BJ (cell line): ENCODE data around the gene MAP3K7CL. TPM values are rescaled to one million over a fixed set of nuclear protein-coding genes. Genes with fewer than 3 reads are reported as not detected.

Source experiments
- CTCF ChIA-PET: fragments of 350-600 bp; formaldehyde crosslinking; extraction: SDS; loops from one replicate; lab custom pipeline; 2021; ENCODE audit warnings: antibody characterized with exemption, inconsistent platforms; lab: Yijun Ruan, JAX
- POLR2A ChIA-PET: fragments of 300-600 bp; sonication (Branson Sonifier 250); formaldehyde crosslinking; extraction: SDS; loops from one replicate; lab custom pipeline; 2021; ENCODE audit warnings: antibody characterized with exemption; lab: Charles Lee
- DNase-seq: peaks from one replicate; pipeline ENCODE4 v3.0.0-alpha.2; 2011; ENCODE audit warnings: low read depth
- H3K27me3 ChIP-seq: 2 replicates; pipeline ENCODE4 v1.6.0; 2011; ENCODE audit warnings: low read length; ENCODE audit not compliant: control insufficient read depth, insufficient read depth
- H3K36me3 ChIP-seq: 2 replicates; pipeline ENCODE4 v1.5.1; 2011; ENCODE audit warnings: low read length; ENCODE audit not compliant: control insufficient read depth, insufficient read depth
- H3K4me3 ChIP-seq: 2 replicates; pipeline ENCODE4 v1.5.1; 2011; ENCODE audit warnings: low read depth, mild to moderate bottlenecking, control low read depth, low read length
- polyA plus RNA-seq: library from polyadenylated mRNA; depleted of rRNA; stranded (reverse); fragments of >200 nt; gene quantifications from 2 replicates; pipeline ENCODE4 v1.2.3, GENCODE V29; 2011; rRNA removed
- small RNA-seq: library from RNA; depleted of rRNA; stranded (forward); fragments of <200 nt; gene quantifications from one replicate; pipeline ENCODE3, GENCODE V24; 2012; ENCODE audit warnings: low replicate concordance, low read depth; ENCODE audit not compliant: insufficient read length
- TF ChIP-seq, protein P1 (sequence below): IDR thresholded peaks from 2 replicates; pipeline ENCODE4 v1.5.1; 2011; ENCODE audit warnings: low read depth, mild to moderate bottlenecking, control low read depth, inconsistent platforms, low read length, moderate library complexity; ENCODE audit not compliant: insufficient read depth

MAP3K7CL gene
- polyA plus RNA-seq, 1 experiment = 6.1 TPM

DNA sequence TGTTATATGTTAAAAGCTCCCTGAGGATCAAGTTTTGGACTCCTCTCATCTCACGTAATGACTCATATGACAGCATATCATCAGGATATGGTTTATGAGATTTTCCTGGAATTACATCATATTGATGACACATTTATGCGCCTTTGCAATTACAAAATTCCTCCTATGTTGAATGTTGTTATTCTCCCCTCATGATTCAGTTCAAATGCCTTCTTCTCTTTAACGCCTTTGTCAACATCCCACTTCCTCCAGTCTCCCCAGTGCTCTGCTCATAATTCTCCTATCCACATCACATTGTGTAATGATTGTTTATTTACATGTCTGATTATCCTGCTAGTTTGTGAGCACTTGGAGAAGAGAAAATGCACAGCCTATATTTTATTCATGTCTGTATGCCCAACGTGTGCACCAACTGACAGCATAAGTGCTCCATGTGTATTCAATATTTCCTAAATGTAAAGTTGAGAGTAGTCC, 87.4 kb downstream of the MAP3K7CL start:
- Histone ChIP-seq H3K36me3 (no peaks in the 10 kb centered on the region), H3K27me3 (no peaks in the 10 kb centered on the region), H3K4me3 (no peak overlapping the region)
- peak; percentile 93 for DNase-seq
- POLR2A ChIA-PET = interaction anchor here (0.6 kb wide), 1 partner anchor 43 kb away, joined by 6 read pairs; no protein-coding TSS in a partner anchor
- TF ChIP-seq, protein P1, sequence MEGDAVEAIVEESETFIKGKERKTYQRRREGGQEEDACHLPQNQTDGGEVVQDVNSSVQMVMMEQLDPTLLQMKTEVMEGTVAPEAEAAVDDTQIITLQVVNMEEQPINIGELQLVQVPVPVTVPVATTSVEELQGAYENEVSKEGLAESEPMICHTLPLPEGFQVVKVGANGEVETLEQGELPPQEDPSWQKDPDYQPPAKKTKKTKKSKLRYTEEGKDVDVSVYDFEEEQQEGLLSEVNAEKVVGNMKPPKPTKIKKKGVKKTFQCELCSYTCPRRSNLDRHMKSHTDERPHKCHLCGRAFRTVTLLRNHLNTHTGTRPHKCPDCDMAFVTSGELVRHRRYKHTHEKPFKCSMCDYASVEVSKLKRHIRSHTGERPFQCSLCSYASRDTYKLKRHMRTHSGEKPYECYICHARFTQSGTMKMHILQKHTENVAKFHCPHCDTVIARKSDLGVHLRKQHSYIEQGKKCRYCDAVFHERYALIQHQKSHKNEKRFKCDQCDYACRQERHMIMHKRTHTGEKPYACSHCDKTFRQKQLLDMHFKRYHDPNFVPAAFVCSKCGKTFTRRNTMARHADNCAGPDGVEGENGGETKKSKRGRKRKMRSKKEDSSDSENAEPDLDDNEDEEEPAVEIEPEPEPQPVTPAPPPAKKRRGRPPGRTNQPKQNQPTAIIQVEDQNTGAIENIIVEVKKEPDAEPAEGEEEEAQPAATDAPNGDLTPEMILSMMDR = no peak
- CTCF ChIA-PET = interaction anchor here (3.7 kb wide), 1 partner anchor 54 kb away, joined by 11 read pairs; no protein-coding TSS in a partner anchor

DNA sequence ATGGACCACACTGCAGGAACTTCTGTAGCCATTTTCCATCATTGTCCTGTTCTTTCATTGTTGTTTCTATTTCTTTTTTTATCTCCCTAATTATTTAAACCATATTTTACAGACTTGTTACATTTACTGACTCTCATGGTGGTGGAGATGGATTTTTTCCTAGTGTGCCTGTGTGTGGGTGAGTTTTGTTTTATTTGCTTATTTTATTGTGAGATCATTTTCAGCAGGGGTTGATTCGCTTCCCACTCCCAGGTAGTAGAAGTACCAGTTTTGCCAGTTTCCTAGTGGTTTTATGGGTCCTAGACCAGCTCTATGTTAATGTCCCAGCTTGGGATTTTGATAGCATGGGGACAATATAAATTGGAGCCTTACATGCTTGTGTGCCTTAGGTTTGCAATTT, 88.3 kb downstream of the MAP3K7CL start:
- DNase-seq = no peak
- POLR2A ChIA-PET = no interaction called here
- no peak overlapping the region for H3K4me3 ChIP-seq
- TF ChIP-seq, protein P1 = no peak
- no peaks in the 10 kb centered on the region for H3K27me3 ChIP-seq
- no peaks in the 10 kb centered on the region for H3K36me3 ChIP-seq
- CTCF ChIA-PET = interaction anchor here (0.9 to 3.7 kb wide), 2 partner anchors 9 to 54 kb away, joined by 5 to 11 read pairs; no protein-coding TSS in a partner anchor

DNA sequence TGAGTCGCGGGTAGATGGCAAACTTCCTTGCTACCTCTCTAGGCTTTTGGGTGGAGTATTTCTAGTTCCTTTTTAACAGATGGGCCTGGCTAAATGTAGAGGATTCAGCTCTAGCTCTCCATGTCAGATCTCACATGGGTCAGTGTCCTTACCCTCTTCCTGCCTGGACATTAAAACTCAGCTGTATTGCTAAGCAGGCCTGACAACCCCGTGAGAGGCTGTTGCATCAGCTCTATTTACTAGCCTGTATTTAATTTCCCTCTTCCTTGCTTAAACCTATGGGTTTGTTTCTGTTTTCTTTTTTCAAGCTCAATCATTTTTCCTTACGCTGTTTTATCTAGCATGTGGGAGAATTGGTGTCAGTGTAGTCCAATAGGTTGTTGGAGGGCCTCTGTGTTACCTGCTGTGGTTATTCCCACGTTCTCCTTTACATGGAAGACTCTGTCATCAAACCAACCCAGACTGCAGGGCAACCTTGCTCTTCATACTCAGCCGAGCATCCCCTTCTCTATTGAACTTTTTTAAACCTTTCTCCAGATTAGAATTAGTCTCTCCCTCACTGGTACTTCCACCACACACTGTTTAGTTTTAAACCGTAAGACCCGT, 88.8 kb downstream of the MAP3K7CL start:
- Histone ChIP-seq H3K36me3 (no peaks in the 10 kb centered on the region), H3K27me3 (no peaks in the 10 kb centered on the region), H3K4me3 (no peak overlapping the region)
- POLR2A ChIA-PET = no interaction called here
- CTCF ChIA-PET = interaction anchor here (0.9 to 3.7 kb wide), 2 partner anchors 8 to 55 kb away, joined by 5 to 11 read pairs; no protein-coding TSS in a partner anchor
- DNase-seq = no peak
- TF ChIP-seq, protein P1 = no peak

DNA sequence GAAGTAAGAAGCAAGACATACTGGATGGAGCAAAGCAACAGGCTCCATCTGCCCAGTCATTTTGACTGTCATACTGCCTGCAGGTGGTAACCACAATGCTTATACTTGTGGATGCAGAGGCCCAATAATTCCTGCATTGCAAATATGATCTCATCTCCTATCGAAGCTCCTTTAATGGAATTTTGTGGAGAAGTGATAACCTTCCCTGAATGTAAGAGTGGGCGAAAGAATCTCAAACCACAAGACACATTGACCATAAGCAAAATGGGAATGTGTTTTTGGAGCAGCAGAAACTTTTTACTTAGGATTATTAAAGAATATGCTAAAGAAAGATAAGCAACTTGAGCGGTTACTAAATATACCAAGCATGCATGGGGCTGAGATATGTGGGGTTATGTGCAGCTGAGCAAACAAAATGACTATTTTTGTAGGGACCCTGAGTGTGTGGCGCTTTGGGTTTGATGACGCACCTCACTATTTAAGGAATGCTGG, 90.9 kb downstream of the MAP3K7CL start:
- ChIA-PET CTCF (no interaction called here), POLR2A (no interaction called here)
- TF ChIP-seq, protein P1 = no peak
- no peaks in the 10 kb centered on the region for H3K27me3 ChIP-seq
- H3K36me3 ChIP-seq = no peaks in the 10 kb centered on the region
- DNase-seq = no peak
- no peak overlapping the region for H3K4me3 ChIP-seq

DNA sequence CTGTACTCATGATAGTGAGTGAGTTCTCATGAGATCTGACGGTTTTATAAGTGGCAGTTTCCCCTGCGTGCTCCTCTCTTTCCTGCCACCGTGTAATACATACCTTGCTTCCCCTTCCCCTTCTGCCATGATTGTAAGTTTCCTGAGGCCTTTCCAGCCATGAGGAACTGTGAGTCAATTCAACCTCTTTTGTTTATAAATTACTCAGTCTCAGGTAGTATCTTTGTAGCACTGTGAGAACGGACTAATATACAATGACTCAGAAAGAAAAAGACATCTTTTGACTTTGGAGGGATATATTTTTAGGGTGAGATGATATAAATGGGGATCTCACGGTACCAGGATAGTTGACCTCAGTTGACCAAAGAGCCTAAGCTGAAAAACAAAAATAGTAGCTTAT, 93.6 kb downstream of the MAP3K7CL start:
- CTCF ChIA-PET = no interaction called here
- Histone ChIP-seq H3K27me3 (no peaks in the 10 kb centered on the region), H3K4me3 (no peak overlapping the region), H3K36me3 (no peaks in the 10 kb centered on the region)
- DNase-seq = no peak
- TF ChIP-seq, protein P1 = no peak
- POLR2A ChIA-PET = no interaction called here

Small RNA genes within 50 kb of the gene (small RNA-seq; reads per million reads assigned to genes)
- gene RF00012 (not detected), gene RF00019 (not detected)

Other genes starting within 250 kb of the MAP3K7CL start
- 6.2 and 11.7 TPM in 2 replicates for gene LTN1, start 137.8 kb upstream of the MAP3K7CL start, polyA plus RNA-seq
- gene RWDD2B, start 111.3 kb upstream of the MAP3K7CL start, polyA plus RNA-seq = 16.2 and 31.7 TPM in 2 replicates
- gene USP16, start 106.0 kb upstream of the MAP3K7CL start, polyA plus RNA-seq = 10.0 and 21.6 TPM in 2 replicates
- gene CCT8, start 57.0 kb upstream of the MAP3K7CL start, polyA plus RNA-seq = 71.6 and 163 TPM in 2 replicates
- gene BACH1, start 168.3 kb downstream of the MAP3K7CL start, polyA plus RNA-seq = 22.7 and 37.7 TPM in 2 replicates